HepG2 (cell line): ENCODE results near the gene PLPPR3. TPM values are rescaled to one million over a fixed set of nuclear protein-coding genes. Genes with fewer than 3 reads are reported as not detected.

ENCODE experiments used
- AFF4 ChIP-seq: sonication (generic); formaldehyde crosslinking; IDR thresholded peaks from 2 replicates; pipeline ENCODE4 v1.4.0; 2020; ENCODE audit warnings: missing genetic modification reagents
- CEBPG ChIP-seq: IDR thresholded peaks from 2 replicates; pipeline ENCODE4 v1.6.1; 2016
- CHD4 ChIP-seq: fragments of 200-600 bp; sonication (generic); IDR thresholded peaks from 2 replicates; pipeline ENCODE4 v1.7.0; 2017; ENCODE audit warnings: mild to moderate bottlenecking, low read length, borderline replicate concordance
- DPF2 ChIP-seq: sonication (generic); formaldehyde crosslinking; IDR thresholded peaks from 2 replicates; pipeline ENCODE4 v1.4.0; 2020; ENCODE audit warnings: mild to moderate bottlenecking, low read depth, missing genetic modification reagents, borderline replicate concordance
- FOXP1 ChIP-seq, 2 experiments: fragments of 450-650 bp in 1 of 2; IDR thresholded peaks; 2 replicates each; pipeline ENCODE4 v1.6.1; 2017 to 2018; ENCODE audit warnings: antibody characterized with exemption in 1 of 2
- HOXD1 ChIP-seq: sonication (generic); formaldehyde crosslinking; IDR thresholded peaks from 2 replicates; pipeline ENCODE4 v1.5.0; 2020; ENCODE audit warnings: missing genetic modification reagents
- LBX2 ChIP-seq: sonication (generic); formaldehyde crosslinking; IDR thresholded peaks from 2 replicates; pipeline ENCODE4 v1.5.0; 2020; ENCODE audit warnings: missing genetic modification reagents, mild to moderate bottlenecking, borderline replicate concordance
- NFIB ChIP-seq: sonication (generic); formaldehyde crosslinking; IDR thresholded peaks from 2 replicates; pipeline ENCODE4 v1.9.0; 2021; ENCODE audit warnings: missing genetic modification reagents, mild to moderate bottlenecking, borderline replicate concordance
- NR0B2 ChIP-seq: sonication (generic); formaldehyde crosslinking; IDR thresholded peaks from 2 replicates; pipeline ENCODE4 v1.4.0; 2020; ENCODE audit warnings: mild to moderate bottlenecking, missing genetic modification reagents
- TAF1 ChIP-seq: sonication (generic); formaldehyde crosslinking; IDR thresholded peaks from 2 replicates; pipeline ENCODE4 v1.4.0; 2020; ENCODE audit warnings: missing genetic modification reagents
- ZFP36 ChIP-seq: fragments of 150-350 bp; IDR thresholded peaks from 2 replicates; pipeline ENCODE4 v1.6.1; 2018; ENCODE audit warnings: borderline replicate concordance, low read length, low read depth; ENCODE audit not compliant: partially characterized antibody
- ZNF263 ChIP-seq: sonication (generic); formaldehyde crosslinking; IDR thresholded peaks from 2 replicates; pipeline ENCODE4 v1.4.0; 2020; ENCODE audit warnings: missing genetic modification reagents
- ZNF276 ChIP-seq: sonication (generic); formaldehyde crosslinking; IDR thresholded peaks from 2 replicates; pipeline ENCODE4 v1.4.0; 2020; ENCODE audit warnings: mild to moderate bottlenecking, low read depth, missing genetic modification reagents
- ZNF292 ChIP-seq: sonication (generic); formaldehyde crosslinking; IDR thresholded peaks from 2 replicates; pipeline ENCODE4 v1.8.1; 2022; ENCODE audit warnings: mild to moderate bottlenecking, low read depth, missing genetic modification reagents, borderline replicate concordance
- ZNF577 ChIP-seq: sonication (generic); formaldehyde crosslinking; IDR thresholded peaks from 2 replicates; pipeline ENCODE4 v1.4.0; 2020; ENCODE audit warnings: mild to moderate bottlenecking, low read depth, missing genetic modification reagents, borderline replicate concordance
- ZNF687 ChIP-seq: sonication (generic); formaldehyde crosslinking; IDR thresholded peaks from 2 replicates; pipeline ENCODE4 v1.5.1; 2020; ENCODE audit warnings: mild to moderate bottlenecking, missing genetic modification reagents, moderate library complexity
- polyA plus RNA-seq, 8 experiments: library from polyadenylated mRNA; depleted of rRNA in 3 of 8; stranded (reverse) in 7 of 8; unstranded in 1 of 8; fragments of >200 nt; fragmentation: Illumina TruSeq in 4 of 8; extraction: Trizol in 4 of 8; gene quantifications; 2 replicates each; pipeline versions ENCODE4 v1.2.1 to v1.2.3, GENCODE V29; 2011 to 2016; ENCODE audit warnings: low read depth in 4 of 8, missing spikeins in 1 of 8, mixed read lengths in 1 of 8; ENCODE audit not compliant: insufficient read depth in 1 of 8
- total RNA-seq, 5 experiments: library from RNA; depleted of rRNA; stranded (reverse); fragments of >200 nt; fragmentation: Illumina TruSeq; extraction: Trizol; gene quantifications; 2 replicates each; pipeline ENCODE4 v1.2.3, GENCODE V29; 2016; ENCODE audit warnings: low read depth in 1 of 5

The PLPPR3 gene
- total and polyA plus RNA-seq, 2 of the 13 experiments (the other 11 are each of a cell fraction or from before 2014, with no cell fraction given), result 0.07 to 0.16 TPM

- no peak for TF ChIP-seq NR0B2 (CRISPR knock-in tag)
- 0 out of 2 replicates have a peak, but pooled peaks have one; percentile 38 for TF ChIP-seq ZNF276 (CRISPR knock-in tag)
- no peak for TF ChIP-seq NFIB
- no peak for TF ChIP-seq ZNF577
- TF ChIP-seq DPF2 (CRISPR knock-in tag), result no peak
- TF ChIP-seq ZNF687 (CRISPR knock-in tag), result peak; percentile 45
- TF ChIP-seq FOXP1 (IDR thresholded peaks at IDR 0.05), result no peak
- TF ChIP-seq FOXP1 (CRISPR knock-in tag; IDR thresholded peaks at IDR 0.05), result peak; percentile 38; the same call in 1 of the 2 replicates
- TF ChIP-seq HOXD1 (CRISPR knock-in tag), result no peak
- 0 out of 2 replicates have a peak, but pooled peaks have one; percentile 16 for TF ChIP-seq TAF1 (CRISPR knock-in tag)
- TF ChIP-seq CEBPG, result peak; percentile 58
- no peak for TF ChIP-seq ZNF292 (CRISPR knock-in tag)
- peak; percentile 98 for TF ChIP-seq ZNF263 (CRISPR knock-in tag)
- TF ChIP-seq LBX2 (CRISPR knock-in tag), result no peak
- 0 out of 2 replicates have a peak, but pooled peaks have one; percentile 39 for TF ChIP-seq CHD4
- TF ChIP-seq AFF4 (CRISPR knock-in tag), result no peak
- TF ChIP-seq ZFP36, result no peak
These were observed 37.4 kb upstream of the PLPPR3 start, which contains the start of gene CFD (continued) for GRCh38 chr19:858868-859843.
